ENCODE data around the gene LHX1. TPM values are rescaled to one million over a fixed set of nuclear protein-coding genes. Genes with fewer than 3 reads are reported as not detected.

LHX1 gene
- total RNA-seq, 2 donors from 2014 or later, result 0.11 TPM

GRCh38 chr17:36913132-36913531, 24.1 kb upstream of the LHX1 start:
- H3K4me1 Mint-ChIP-seq, result no peaks in the 10 kb centered on the region
- no peaks in the 10 kb centered on the region for H3K9me3 Mint-ChIP-seq
- no peak overlapping the region for H3K4me3 Mint-ChIP-seq
- ATAC-seq (replicated peaks), result no peak
- no peaks in the 10 kb centered on the region for H3K36me3 Mint-ChIP-seq (ENCODE audit: low read depth)
- peaks cover 22% of the 10 kb centered on the region for H3K27me3 Mint-ChIP-seq
- no peak overlapping the region for H3K27ac Mint-ChIP-seq

GRCh38 chr17:36918211-36918691, 19.0 kb upstream of the LHX1 start:
- H3K36me3 Mint-ChIP-seq (ENCODE audit: low read depth), result no peaks in the 10 kb centered on the region
- no peak for ATAC-seq (replicated peaks)
- no peak overlapping the region for H3K27ac Mint-ChIP-seq
- peaks cover 23% of the 10 kb centered on the region for H3K27me3 Mint-ChIP-seq
- H3K9me3 Mint-ChIP-seq, result no peaks in the 10 kb centered on the region
- H3K4me3 Mint-ChIP-seq, result no peak overlapping the region
- H3K4me1 Mint-ChIP-seq, result peaks cover 16% of the 10 kb centered on the region

- Mint-ChIP-seq H3K27me3 (peaks cover 23% of the 10 kb centered on the region), H3K4me3 (no peak overlapping the region), H3K36me3 (ENCODE audit: low read depth) (no peaks in the 10 kb centered on the region), H3K9me3 (no peaks in the 10 kb centered on the region), H3K27ac (no peak overlapping the region), H3K4me1 (peaks cover 16% of the 10 kb centered on the region)
- no peak for ATAC-seq (replicated peaks)
Observed at GRCh38 chr17:36919407-36919968, 17.8 kb upstream of the LHX1 start.

- H3K27ac Mint-ChIP-seq, result peak overlapping the region; percentile 86
- H3K9me3 Mint-ChIP-seq, result no peaks in the 10 kb centered on the region
- peak overlapping the region; percentile 63 for H3K4me3 Mint-ChIP-seq
- peaks cover 16% of the 10 kb centered on the region for H3K4me1 Mint-ChIP-seq
- H3K27me3 Mint-ChIP-seq, result peaks cover 24% of the 10 kb centered on the region
- peak; percentile 42 for ATAC-seq (replicated peaks)
- H3K36me3 Mint-ChIP-seq (ENCODE audit: low read depth), result no peaks in the 10 kb centered on the region
Observed at GRCh38 chr17:36920032-36921005, 17.0 kb upstream of the LHX1 start.

GRCh38 chr17:36921095-36921851, 16.0 kb upstream of the LHX1 start:
- H3K4me3 Mint-ChIP-seq, result peak overlapping the region; percentile 63
- H3K9me3 Mint-ChIP-seq, result no peaks in the 10 kb centered on the region
- H3K27me3 Mint-ChIP-seq, result peaks cover 24% of the 10 kb centered on the region
- peaks cover 16% of the 10 kb centered on the region for H3K4me1 Mint-ChIP-seq
- peak overlapping the region; percentile 86 for H3K27ac Mint-ChIP-seq
- peak; percentile 96 for ATAC-seq (replicated peaks)
- no peaks in the 10 kb centered on the region for H3K36me3 Mint-ChIP-seq (ENCODE audit: low read depth)

GRCh38 chr17:36922175-36922574, 15.1 kb upstream of the LHX1 start:
- Mint-ChIP-seq H3K27me3 (peaks cover 28% of the 10 kb centered on the region), H3K36me3 (ENCODE audit: low read depth) (no peaks in the 10 kb centered on the region), H3K27ac (peak overlapping the region; percentile 86), H3K9me3 (no peaks in the 10 kb centered on the region), H3K4me3 (no peak overlapping the region), H3K4me1 (peaks cover 16% of the 10 kb centered on the region)
- ATAC-seq (replicated peaks), result no peak

GRCh38 chr17:36923814-36924221, 13.5 kb upstream of the LHX1 start:
- ATAC-seq (replicated peaks), result no peak
- Mint-ChIP-seq H3K36me3 (ENCODE audit: low read depth) (no peaks in the 10 kb centered on the region), H3K4me1 (peaks cover 21% of the 10 kb centered on the region), H3K27me3 (peaks cover 41% of the 10 kb centered on the region), H3K4me3 (no peak overlapping the region), H3K9me3 (no peaks in the 10 kb centered on the region), H3K27ac (no peak overlapping the region)

GRCh38 chr17:36926226-36926625, 11.0 kb upstream of the LHX1 start:
- Mint-ChIP-seq H3K27ac (no peak overlapping the region), H3K4me3 (no peak overlapping the region)
- ATAC-seq (replicated peaks), result no peak

GRCh38 chr17:36926701-36927100, 10.6 kb upstream of the LHX1 start:
- H3K36me3 Mint-ChIP-seq (ENCODE audit: low read depth), result peaks cover 6% of the 10 kb centered on the region
- ATAC-seq (replicated peaks), result no peak
- H3K4me1 Mint-ChIP-seq, result peaks cover 10% of the 10 kb centered on the region
- no peak overlapping the region for H3K4me3 Mint-ChIP-seq
- H3K27ac Mint-ChIP-seq, result no peak overlapping the region
- no peaks in the 10 kb centered on the region for H3K9me3 Mint-ChIP-seq
- peaks cover 58% of the 10 kb centered on the region for H3K27me3 Mint-ChIP-seq

More at GRCh38 chr17:36926226-36926625, 11.0 kb upstream of the LHX1 start:
- peaks cover 2% of the 10 kb centered on the region for H3K36me3 Mint-ChIP-seq (ENCODE audit: low read depth)
- peaks cover 53% of the 10 kb centered on the region for H3K27me3 Mint-ChIP-seq
- H3K9me3 Mint-ChIP-seq, result no peaks in the 10 kb centered on the region
- H3K4me1 Mint-ChIP-seq, result peaks cover 14% of the 10 kb centered on the region

GRCh38 chr17:36928471-36929345, 8.6 kb upstream of the LHX1 start:
- H3K27ac Mint-ChIP-seq, result no peak overlapping the region
- H3K4me3 Mint-ChIP-seq, result peak overlapping the region; percentile 28
- no peak for ATAC-seq (replicated peaks)
- H3K36me3 Mint-ChIP-seq (ENCODE audit: low read depth), result peaks cover 15% of the 10 kb centered on the region
- no peaks in the 10 kb centered on the region for H3K9me3 Mint-ChIP-seq
- peaks cover 71% of the 10 kb centered on the region for H3K27me3 Mint-ChIP-seq
- peaks cover 21% of the 10 kb centered on the region for H3K4me1 Mint-ChIP-seq

- no peak overlapping the region for H3K27ac Mint-ChIP-seq
- H3K4me3 Mint-ChIP-seq, result no peak overlapping the region
- peaks cover 24% of the 10 kb centered on the region for H3K4me1 Mint-ChIP-seq
Observed at GRCh38 chr17:36929851-36930582, 7.3 kb upstream of the LHX1 start.

GRCh38 chr17:36930583-36930900, 6.7 kb upstream of the LHX1 start:
- H3K4me1 Mint-ChIP-seq, result peaks cover 24% of the 10 kb centered on the region
- H3K4me3 Mint-ChIP-seq, result no peak overlapping the region
- peaks cover 15% of the 10 kb centered on the region for H3K36me3 Mint-ChIP-seq (ENCODE audit: low read depth)
- peaks cover 79% of the 10 kb centered on the region for H3K27me3 Mint-ChIP-seq
- no peaks in the 10 kb centered on the region for H3K9me3 Mint-ChIP-seq
- ATAC-seq (replicated peaks), result no peak
- H3K27ac Mint-ChIP-seq, result no peak overlapping the region

More at GRCh38 chr17:36929851-36930582, 7.3 kb upstream of the LHX1 start:
- peaks cover 77% of the 10 kb centered on the region for H3K27me3 Mint-ChIP-seq
- ATAC-seq (replicated peaks), result no peak
- H3K36me3 Mint-ChIP-seq (ENCODE audit: low read depth), result peaks cover 15% of the 10 kb centered on the region
- H3K9me3 Mint-ChIP-seq, result no peaks in the 10 kb centered on the region

- Mint-ChIP-seq H3K27me3 (peaks cover 81% of the 10 kb centered on the region), H3K27ac (no peak overlapping the region), H3K4me3 (peak overlapping the region; percentile 11), H3K36me3 (ENCODE audit: low read depth) (peaks cover 15% of the 10 kb centered on the region), H3K9me3 (no peaks in the 10 kb centered on the region), H3K4me1 (peaks cover 24% of the 10 kb centered on the region)
- ATAC-seq (replicated peaks), result no peak
Observed at GRCh38 chr17:36931096-36931696, 6.1 kb upstream of the LHX1 start.
